Measurements from ENCODE around the gene XRCC1. TPM values are rescaled to one million over a fixed set of nuclear protein-coding genes. Genes with fewer than 3 reads are reported as not detected.

XRCC1 gene
- total and polyA plus RNA-seq, 10 of the 15 experiments (the other 5 are each of a cell fraction or from before 2014, with no cell fraction given): 2.0 to 51.1 (median 33.7) TPM

DNA sequence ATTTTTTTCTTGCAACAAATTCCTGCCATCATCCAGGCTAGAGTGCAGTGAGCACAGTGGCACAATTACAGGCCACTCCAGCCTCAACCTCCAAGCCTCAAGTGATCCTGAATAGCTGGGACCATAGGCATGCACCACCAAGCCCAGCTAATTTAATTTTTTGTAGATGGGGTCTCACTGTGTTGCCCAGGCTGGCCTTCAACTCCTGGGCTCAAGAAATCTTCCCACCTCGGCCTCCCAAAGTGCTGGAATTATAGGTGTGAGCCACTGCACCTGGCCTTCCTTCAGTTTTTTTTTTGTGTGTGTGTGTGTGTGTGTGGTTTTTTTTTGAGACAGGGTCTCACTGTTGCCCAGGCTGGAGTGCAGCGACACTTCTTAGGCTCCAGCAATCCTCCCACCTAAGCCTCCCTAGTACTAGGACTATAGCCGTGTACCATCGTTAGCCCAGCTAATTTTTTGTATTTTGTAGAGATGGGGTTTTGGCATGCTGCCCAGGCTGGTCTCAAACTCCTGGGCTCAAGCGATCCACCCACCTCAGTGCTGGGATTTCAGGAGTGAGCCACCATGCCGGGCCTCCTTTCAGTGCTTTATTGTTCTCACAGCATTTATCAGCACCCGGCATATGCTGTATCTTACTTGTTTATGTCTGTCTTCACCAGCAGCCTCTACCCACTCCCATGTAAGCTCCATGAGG lies 30.7 kb upstream of the XRCC1 start:
- no peak for FAIRE-seq
- POLR2A ChIA-PET: no interaction called here
- intact Hi-C loops (cut with micrococcal nuclease; ENCODE audit: unreplicated experiment): no loop called here
- no peak for ATAC-seq
- Histone ChIP-seq H4K20me1 (ENCODE audit: control insufficient read depth, insufficient read depth) (no peaks in the 10 kb centered on the region), H3K27ac (ENCODE audit: control insufficient read depth, insufficient read depth) (no peak overlapping the region), H3K9me3 (replicated peaks; ENCODE audit: control insufficient read depth, insufficient read depth, low read length) (no peaks in the 10 kb centered on the region), H3K4me3 (no peak overlapping the region), H3K4me2 (ENCODE audit: control insufficient read depth, insufficient read depth) (no peak overlapping the region), H3K9ac (ENCODE audit: control insufficient read depth, insufficient read depth, low read length) (no peak overlapping the region), H3K4me1 (ENCODE audit: control insufficient read depth, insufficient read depth, low read length) (no peaks in the 10 kb centered on the region), H3K79me2 (ENCODE audit: control insufficient read depth, insufficient read depth, low read length) (no peaks in the 10 kb centered on the region), H3K27me3 (replicated peaks in 1 of 2; ENCODE audit: control insufficient read depth in 2 of 2, insufficient read depth in 2 of 2, low read length in 1 of 2) (no peaks in the 10 kb centered on the region), H2AFZ (ENCODE audit: control insufficient read depth, low read depth, low read length) (no peak overlapping the region), H3K36me3 (ENCODE audit: control insufficient read depth in 2 of 2, insufficient read depth in 2 of 2, low read length in 1 of 2) (peaks cover 6 to 8% of the 10 kb centered on the region in 2 experiments; a peak in 3 of 4 replicates)
- no peak for DNase-seq (ENCODE audit: low read depth, low spot score)
- BruUV-seq (replicated peaks): no TSS peak
- CTCF ChIA-PET: interaction anchor here (0.6 kb wide), 1 partner anchor 9 kb away, joined by 3 read pairs; no protein-coding TSS in a partner anchor
- RAD21 ChIA-PET (ENCODE audit: unreplicated experiment): interaction anchor here (1.0 to 1.3 kb wide), 2 partner anchors 51 to 86 kb away, joined by 3 to 5 read pairs; no protein-coding TSS in a partner anchor
- in situ Hi-C loops (cut with MboI): no loop called here
- SMC1A ChIA-PET (ENCODE audit: uncharacterized antibody, unreplicated experiment): interaction anchor here (0.9 to 1.3 kb wide), 2 partner anchors 8 to 11 kb away, joined by 3 read pairs; no protein-coding TSS in a partner anchor
- 84% methylated on average over 7 of the region's 7 CpGs for WGBS (ENCODE audit: insufficient coverage, insufficient replicate concordance, low lambda C conversion rate, missing lambda C conversion rate)
- TF ChIP-seq, protein P1, sequence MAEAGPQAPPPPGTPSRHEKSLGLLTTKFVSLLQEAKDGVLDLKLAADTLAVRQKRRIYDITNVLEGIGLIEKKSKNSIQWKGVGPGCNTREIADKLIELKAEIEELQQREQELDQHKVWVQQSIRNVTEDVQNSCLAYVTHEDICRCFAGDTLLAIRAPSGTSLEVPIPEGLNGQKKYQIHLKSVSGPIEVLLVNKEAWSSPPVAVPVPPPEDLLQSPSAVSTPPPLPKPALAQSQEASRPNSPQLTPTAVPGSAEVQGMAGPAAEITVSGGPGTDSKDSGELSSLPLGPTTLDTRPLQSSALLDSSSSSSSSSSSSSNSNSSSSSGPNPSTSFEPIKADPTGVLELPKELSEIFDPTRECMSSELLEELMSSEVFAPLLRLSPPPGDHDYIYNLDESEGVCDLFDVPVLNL (IDR thresholded peaks at IDR 0.05; ENCODE audit: low read depth, low read length): no peak
- TF ChIP-seq, protein P2, sequence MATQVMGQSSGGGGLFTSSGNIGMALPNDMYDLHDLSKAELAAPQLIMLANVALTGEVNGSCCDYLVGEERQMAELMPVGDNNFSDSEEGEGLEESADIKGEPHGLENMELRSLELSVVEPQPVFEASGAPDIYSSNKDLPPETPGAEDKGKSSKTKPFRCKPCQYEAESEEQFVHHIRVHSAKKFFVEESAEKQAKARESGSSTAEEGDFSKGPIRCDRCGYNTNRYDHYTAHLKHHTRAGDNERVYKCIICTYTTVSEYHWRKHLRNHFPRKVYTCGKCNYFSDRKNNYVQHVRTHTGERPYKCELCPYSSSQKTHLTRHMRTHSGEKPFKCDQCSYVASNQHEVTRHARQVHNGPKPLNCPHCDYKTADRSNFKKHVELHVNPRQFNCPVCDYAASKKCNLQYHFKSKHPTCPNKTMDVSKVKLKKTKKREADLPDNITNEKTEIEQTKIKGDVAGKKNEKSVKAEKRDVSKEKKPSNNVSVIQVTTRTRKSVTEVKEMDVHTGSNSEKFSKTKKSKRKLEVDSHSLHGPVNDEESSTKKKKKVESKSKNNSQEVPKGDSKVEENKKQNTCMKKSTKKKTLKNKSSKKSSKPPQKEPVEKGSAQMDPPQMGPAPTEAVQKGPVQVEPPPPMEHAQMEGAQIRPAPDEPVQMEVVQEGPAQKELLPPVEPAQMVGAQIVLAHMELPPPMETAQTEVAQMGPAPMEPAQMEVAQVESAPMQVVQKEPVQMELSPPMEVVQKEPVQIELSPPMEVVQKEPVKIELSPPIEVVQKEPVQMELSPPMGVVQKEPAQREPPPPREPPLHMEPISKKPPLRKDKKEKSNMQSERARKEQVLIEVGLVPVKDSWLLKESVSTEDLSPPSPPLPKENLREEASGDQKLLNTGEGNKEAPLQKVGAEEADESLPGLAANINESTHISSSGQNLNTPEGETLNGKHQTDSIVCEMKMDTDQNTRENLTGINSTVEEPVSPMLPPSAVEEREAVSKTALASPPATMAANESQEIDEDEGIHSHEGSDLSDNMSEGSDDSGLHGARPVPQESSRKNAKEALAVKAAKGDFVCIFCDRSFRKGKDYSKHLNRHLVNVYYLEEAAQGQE (IDR thresholded peaks at IDR 0.05; ENCODE audit: low read depth, low read length): no peak
- TF ChIP-seq, protein P3, sequence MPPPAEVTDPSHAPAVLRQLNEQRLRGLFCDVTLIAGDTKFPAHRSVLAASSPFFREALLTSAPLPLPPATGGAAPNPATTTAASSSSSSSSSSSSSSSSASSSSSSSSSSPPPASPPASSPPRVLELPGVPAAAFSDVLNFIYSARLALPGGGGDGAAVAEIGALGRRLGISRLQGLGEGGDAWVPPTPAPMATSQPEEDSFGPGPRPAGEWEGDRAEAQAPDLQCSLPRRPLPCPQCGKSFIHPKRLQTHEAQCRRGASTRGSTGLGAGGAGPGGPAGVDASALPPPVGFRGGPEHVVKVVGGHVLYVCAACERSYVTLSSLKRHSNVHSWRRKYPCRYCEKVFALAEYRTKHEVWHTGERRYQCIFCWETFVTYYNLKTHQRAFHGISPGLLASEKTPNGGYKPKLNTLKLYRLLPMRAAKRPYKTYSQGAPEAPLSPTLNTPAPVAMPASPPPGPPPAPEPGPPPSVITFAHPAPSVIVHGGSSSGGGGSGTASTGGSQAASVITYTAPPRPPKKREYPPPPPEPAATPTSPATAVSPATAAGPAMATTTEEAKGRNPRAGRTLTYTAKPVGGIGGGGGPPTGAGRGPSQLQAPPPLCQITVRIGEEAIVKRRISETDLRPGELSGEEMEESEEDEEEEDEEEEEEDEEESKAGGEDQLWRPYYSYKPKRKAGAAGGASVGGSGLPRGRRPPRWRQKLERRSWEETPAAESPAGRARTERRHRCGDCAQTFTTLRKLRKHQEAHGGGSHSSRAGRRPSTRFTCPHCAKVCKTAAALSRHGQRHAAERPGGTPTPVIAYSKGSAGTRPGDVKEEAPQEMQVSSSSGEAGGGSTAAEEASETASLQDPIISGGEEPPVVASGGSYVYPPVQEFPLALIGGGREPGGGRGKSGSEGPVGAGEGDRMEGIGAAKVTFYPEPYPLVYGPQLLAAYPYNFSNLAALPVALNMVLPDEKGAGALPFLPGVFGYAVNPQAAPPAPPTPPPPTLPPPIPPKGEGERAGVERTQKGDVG (CRISPR knock-in tag; IDR thresholded peaks at IDR 0.05): no peak
- TF ChIP-seq TBL1XR1 (IDR thresholded peaks at IDR 0.05; ENCODE audit: low read depth, low read length) (no peak), MTA3 (IDR thresholded peaks at IDR 0.05; ENCODE audit: borderline replicate concordance, low read length) (no peak), TCF12 (IDR thresholded peaks at IDR 0.05; ENCODE audit: low read depth, low read length) (no peak), YY1 (IDR thresholded peaks at IDR 0.05; ENCODE audit: low read depth, low read length) (no peak), POU2F2 (IDR thresholded peaks at IDR 0.05; ENCODE audit: borderline replicate concordance, low read depth, low read length) (no peak), ESRRA (IDR thresholded peaks at IDR 0.05; ENCODE audit: low read length) (no peak), BHLHE40 (IDR thresholded peaks at IDR 0.05; ENCODE audit: borderline replicate concordance in 1 of 2, low read depth in 2 of 2, low read length in 1 of 2) (no peak), BCL11A (IDR thresholded peaks at IDR 0.05; ENCODE audit: low read depth, low read length) (no peak)
- TF ChIP-seq, protein P4, sequence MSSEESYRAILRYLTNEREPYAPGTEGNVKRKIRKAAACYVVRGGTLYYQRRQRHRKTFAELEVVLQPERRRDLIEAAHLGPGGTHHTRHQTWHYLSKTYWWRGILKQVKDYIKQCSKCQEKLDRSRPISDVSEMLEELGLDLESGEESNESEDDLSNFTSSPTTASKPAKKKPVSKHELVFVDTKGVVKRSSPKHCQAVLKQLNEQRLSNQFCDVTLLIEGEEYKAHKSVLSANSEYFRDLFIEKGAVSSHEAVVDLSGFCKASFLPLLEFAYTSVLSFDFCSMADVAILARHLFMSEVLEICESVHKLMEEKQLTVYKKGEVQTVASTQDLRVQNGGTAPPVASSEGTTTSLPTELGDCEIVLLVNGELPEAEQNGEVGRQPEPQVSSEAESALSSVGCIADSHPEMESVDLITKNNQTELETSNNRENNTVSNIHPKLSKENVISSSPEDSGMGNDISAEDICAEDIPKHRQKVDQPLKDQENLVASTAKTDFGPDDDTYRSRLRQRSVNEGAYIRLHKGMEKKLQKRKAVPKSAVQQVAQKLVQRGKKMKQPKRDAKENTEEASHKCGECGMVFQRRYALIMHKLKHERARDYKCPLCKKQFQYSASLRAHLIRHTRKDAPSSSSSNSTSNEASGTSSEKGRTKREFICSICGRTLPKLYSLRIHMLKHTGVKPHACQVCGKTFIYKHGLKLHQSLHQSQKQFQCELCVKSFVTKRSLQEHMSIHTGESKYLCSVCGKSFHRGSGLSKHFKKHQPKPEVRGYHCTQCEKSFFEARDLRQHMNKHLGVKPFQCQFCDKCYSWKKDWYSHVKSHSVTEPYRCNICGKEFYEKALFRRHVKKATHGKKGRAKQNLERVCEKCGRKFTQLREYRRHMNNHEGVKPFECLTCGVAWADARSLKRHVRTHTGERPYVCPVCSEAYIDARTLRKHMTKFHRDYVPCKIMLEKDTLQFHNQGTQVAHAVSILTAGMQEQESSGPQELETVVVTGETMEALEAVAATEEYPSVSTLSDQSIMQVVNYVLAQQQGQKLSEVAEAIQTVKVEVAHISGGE (CRISPR knock-in tag; IDR thresholded peaks at IDR 0.05): no peak

Measured in GM12878 (cell line).